B cell (primary cell): ENCODE results near the gene ZNF775. TPM values are rescaled to one million over a fixed set of nuclear protein-coding genes. Genes with fewer than 3 reads are reported as not detected.

Source experiments
- ATAC-seq: fragments of 200-7000 bp; cut with Tn5 transposase; one replicate; pipeline ENCODE4 v1.10.0; 2021; ENCODE audit warnings: low read depth, mild to moderate bottlenecking, moderate number of reproducible peaks, moderate library complexity
- CTCF ChIA-PET: fragments of 350-600 bp; sonication (Branson Sonifier 250); formaldehyde crosslinking; loops from one replicate; lab custom pipeline; 2021; ENCODE audit warnings: antibody characterized with exemption, inconsistent platforms; lab: Charles Lee
- POLR2A ChIA-PET: fragments of 350-600 bp; sonication (Branson Sonifier 250); formaldehyde crosslinking; loops from one replicate; lab custom pipeline; 2021; ENCODE audit warnings: antibody characterized with exemption; lab: Charles Lee
- DNase-seq: peaks from one replicate; pipeline ENCODE4 v3.0.0; 2013
- H2AFZ ChIP-seq: 2 replicates; pipeline ENCODE4 v1.6.1; 2012; ENCODE audit warnings: mild to moderate bottlenecking, low read depth, low read length; ENCODE audit not compliant: insufficient read depth, poor library complexity, severe bottlenecking
- H3K27ac ChIP-seq, 2 donors: 1 replicate in 1 of 2; 2 replicates in 1 of 2; pipeline ENCODE4 v1.5.1; 2012 to 2013; ENCODE audit warnings: low read length in 2 of 2, mild to moderate bottlenecking in 2 of 2, moderate library complexity in 1 of 2
- H3K27me3 ChIP-seq, 4 experiments: fragments of 200-600 bp in 1 of 4; sonication (generic) in 1 of 4; replicated peaks in 1 of 4; 1 replicate in 2 of 4; 2 replicates in 2 of 4; pipeline versions ENCODE4 v1.6.1 to v1.7.0; 2013 to 2016; ENCODE audit warnings: low read length in 3 of 4, mild to moderate bottlenecking in 2 of 4, mixed read lengths in 1 of 4, moderate library complexity in 1 of 4; ENCODE audit not compliant: insufficient read depth in 4 of 4, control insufficient read depth in 3 of 4; ENCODE audit errors: control extremely low read depth in 1 of 4
- H3K36me3 ChIP-seq, 2 experiments: replicated peaks in 1 of 2; 1 replicate in 1 of 2; 2 replicates in 1 of 2; pipeline versions ENCODE4 v1.6.1 to v1.7.1; 2013; ENCODE audit warnings: low read length in 1 of 2; ENCODE audit not compliant: insufficient read depth in 2 of 2, control insufficient read depth in 1 of 2; ENCODE audit errors: control extremely low read depth in 1 of 2, extremely low read depth in 1 of 2
- H3K4me1 ChIP-seq, 2 donors: fragments of 200-600 bp in 1 of 2; sonication (generic) in 1 of 2; 1 replicate in 1 of 2; 2 replicates in 1 of 2; pipeline versions ENCODE4 v1.5.1 to v1.6.1; 2013 to 2017; ENCODE audit warnings: low read length in 2 of 2; ENCODE audit not compliant: control insufficient read depth in 2 of 2, insufficient read depth in 2 of 2
- H3K4me2 ChIP-seq: replicated peaks from 2 replicates; pipeline ENCODE3; 2012; ENCODE audit warnings: mild to moderate bottlenecking, low read depth, low read length; ENCODE audit not compliant: poor library complexity, severe bottlenecking
- H3K4me3 ChIP-seq, 5 experiments: fragments of 200-600 bp in 1 of 5; sonication (generic) in 1 of 5; 1 replicate in 3 of 5; 2 replicates in 2 of 5; pipeline versions ENCODE4 v1.5.1 to v1.7.0; 2011 to 2016; ENCODE audit warnings: low read length in 4 of 5, mild to moderate bottlenecking in 4 of 5, low read depth in 2 of 5, control low read depth in 1 of 5, moderate library complexity in 1 of 5; ENCODE audit not compliant: insufficient read depth in 1 of 5; ENCODE audit errors: control extremely low read depth in 1 of 5, extremely low read depth in 1 of 5
- H3K79me2 ChIP-seq: fragments of 200-600 bp; sonication (generic); one replicate; pipeline ENCODE4 v1.6.0; 2016; ENCODE audit warnings: low read length; ENCODE audit not compliant: control insufficient read depth, insufficient read depth
- H3K9ac ChIP-seq: fragments of 200-600 bp; sonication (generic); 2 replicates; pipeline ENCODE4 v1.6.1; 2017; ENCODE audit warnings: mild to moderate bottlenecking, low read length, moderate library complexity
- H3K9me3 ChIP-seq, 3 donors: one replicate each; pipeline versions ENCODE4 v1.6.1 to v1.7.1; 2013; ENCODE audit warnings: low read length in 2 of 3; ENCODE audit not compliant: control insufficient read depth in 2 of 3, insufficient read depth in 1 of 3; ENCODE audit errors: control extremely low read depth in 1 of 3
- H4K20me1 ChIP-seq: 2 replicates; pipeline ENCODE4 v1.6.0; 2012; ENCODE audit warnings: mild to moderate bottlenecking, low read length; ENCODE audit not compliant: insufficient read depth, control insufficient read depth, poor library complexity, severe bottlenecking
- H3K27ac Mint-ChIP-seq: one replicate; pipeline ENCODE4 v1.8.0; 2021; ENCODE audit warnings: mixed read lengths
- H3K27me3 Mint-ChIP-seq: one replicate; pipeline ENCODE4 v1.8.0; 2021; ENCODE audit warnings: mixed read lengths
- H3K4me1 Mint-ChIP-seq: one replicate; pipeline ENCODE4 v1.8.0; 2021; ENCODE audit warnings: mixed read lengths
- H3K4me3 Mint-ChIP-seq: one replicate; pipeline ENCODE4 v1.8.0; 2021; ENCODE audit warnings: mixed read lengths
- H3K9me3 Mint-ChIP-seq: one replicate; pipeline ENCODE4 v1.8.0; 2022; ENCODE audit warnings: mixed read lengths; ENCODE audit not compliant: insufficient read depth
- EZH2 ChIP-seq: IDR thresholded peaks from 2 replicates; pipeline ENCODE4 v1.6.1; 2012; ENCODE audit warnings: borderline replicate concordance, low read depth, mild to moderate bottlenecking, moderate library complexity, low read length; ENCODE audit not compliant: insufficient read depth, poor library complexity, severe bottlenecking
- WGBS: methylation state at CpG from one replicate; pipeline ENCODE4 v1.1.5; 2013; ENCODE audit warnings: missing lambda C conversion rate; ENCODE audit not compliant: insufficient coverage; 5-methylcytosine and 5-hydroxymethylcytosine counted together
- intact Hi-C: fragments of 100-400 bp; cut with micrococcal nuclease; formaldehyde crosslinking; loops from one replicate; pipeline ENCODE4 v1.10.0; 2022
- polyA plus RNA-seq: library from polyadenylated mRNA; depleted of rRNA; stranded (reverse); fragments of >200 nt; gene quantifications from 2 replicates; pipeline ENCODE4 v1.2.3, GENCODE V29; 2012
- total RNA-seq, 2 donors: library from RNA; stranded (reverse); fragments of 120-200 nt in 1 of 2; gene quantifications; 1 replicate in 1 of 2; 2 replicates in 1 of 2; pipeline versions ENCODE4 v1.2.3 to v1.2.4, GENCODE V29; 2013 to 2022
- TF ChIP-seq, protein P1 (sequence below): fragments of 200-600 bp; IDR thresholded peaks from one replicate; pipeline ENCODE4 v1.8.0; 2022; ENCODE audit warnings: antibody characterized with exemption, mild to moderate bottlenecking

Gene ZNF775
- total and polyA plus RNA-seq, 2 donors (not counting 1 experiment from before 2014, with no cell fraction given), result 4.2 to 12.1 TPM

DNA sequence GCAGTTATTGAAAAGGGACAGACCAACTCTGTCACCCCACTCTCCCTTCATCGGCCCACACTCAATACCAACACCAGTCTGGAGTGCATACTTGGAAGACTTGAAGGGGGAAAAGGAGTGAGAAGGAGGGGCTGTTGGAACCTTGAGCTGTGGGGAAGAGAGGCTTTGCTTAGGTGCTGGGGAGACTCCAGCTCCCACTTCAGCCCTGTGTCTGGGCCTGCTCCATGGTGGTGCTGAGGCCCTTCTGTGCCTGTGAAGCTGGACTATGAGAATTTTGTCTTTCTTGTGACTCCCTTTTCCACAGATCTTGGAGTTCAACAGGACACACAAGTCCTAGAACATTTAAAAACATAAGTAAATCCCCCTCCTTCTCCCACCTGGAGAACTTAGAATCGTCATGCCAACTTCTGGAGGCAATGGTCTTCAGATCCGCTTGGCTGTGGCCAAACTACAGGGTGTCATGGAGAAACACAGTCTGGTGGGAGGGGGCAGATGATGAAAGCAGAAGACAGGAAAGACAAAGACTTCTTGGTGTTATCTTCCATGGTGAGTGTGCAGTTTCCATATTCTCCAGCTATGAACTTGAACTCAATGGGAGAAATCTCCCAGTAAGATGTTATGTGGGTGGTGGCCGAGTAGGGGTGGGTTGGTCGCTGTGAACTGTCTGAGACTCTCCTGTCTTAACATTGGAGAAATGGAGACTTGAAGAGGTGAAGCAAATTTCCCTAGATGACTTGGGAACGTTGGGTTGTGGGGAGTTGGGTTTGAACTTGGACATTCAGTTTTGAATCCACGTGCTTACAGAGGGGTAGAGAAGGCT lies 52.9 kb downstream of the ZNF775 start:
- no peaks in the 10 kb centered on the region for H4K20me1 ChIP-seq
- H3K4me3 ChIP-seq, result no peak overlapping the region
- H3K27me3 ChIP-seq, result peaks cover 0 to 14% (median 6%) of the 10 kb centered on the region in 4 experiments
- intact Hi-C loops, result loop anchor here (10.0 kb wide), 1 partner anchor 923 kb away; no protein-coding TSS in a partner anchor
- Mint-ChIP-seq H3K9me3 (no peaks in the 10 kb centered on the region), H3K27me3 (peaks cover 9% of the 10 kb centered on the region), H3K4me1 (peaks cover 58% of the 10 kb centered on the region), H3K4me3 (no peak overlapping the region), H3K27ac (peak overlapping the region; percentile 48)
- ATAC-seq, result no peak
- H3K9ac ChIP-seq, result no peak overlapping the region
- peaks cover 47 to 51% of the 10 kb centered on the region in 2 donors for H3K4me1 ChIP-seq
- WGBS, result 93% methylated on average over 4 of the region's 7 CpGs
- POLR2A ChIA-PET, result no interaction called here
- no peaks in the 10 kb centered on the region for H3K36me3 ChIP-seq
- no peak overlapping the region for H2AFZ ChIP-seq
- TF ChIP-seq, protein P1, sequence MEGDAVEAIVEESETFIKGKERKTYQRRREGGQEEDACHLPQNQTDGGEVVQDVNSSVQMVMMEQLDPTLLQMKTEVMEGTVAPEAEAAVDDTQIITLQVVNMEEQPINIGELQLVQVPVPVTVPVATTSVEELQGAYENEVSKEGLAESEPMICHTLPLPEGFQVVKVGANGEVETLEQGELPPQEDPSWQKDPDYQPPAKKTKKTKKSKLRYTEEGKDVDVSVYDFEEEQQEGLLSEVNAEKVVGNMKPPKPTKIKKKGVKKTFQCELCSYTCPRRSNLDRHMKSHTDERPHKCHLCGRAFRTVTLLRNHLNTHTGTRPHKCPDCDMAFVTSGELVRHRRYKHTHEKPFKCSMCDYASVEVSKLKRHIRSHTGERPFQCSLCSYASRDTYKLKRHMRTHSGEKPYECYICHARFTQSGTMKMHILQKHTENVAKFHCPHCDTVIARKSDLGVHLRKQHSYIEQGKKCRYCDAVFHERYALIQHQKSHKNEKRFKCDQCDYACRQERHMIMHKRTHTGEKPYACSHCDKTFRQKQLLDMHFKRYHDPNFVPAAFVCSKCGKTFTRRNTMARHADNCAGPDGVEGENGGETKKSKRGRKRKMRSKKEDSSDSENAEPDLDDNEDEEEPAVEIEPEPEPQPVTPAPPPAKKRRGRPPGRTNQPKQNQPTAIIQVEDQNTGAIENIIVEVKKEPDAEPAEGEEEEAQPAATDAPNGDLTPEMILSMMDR, result no peak
- TF ChIP-seq EZH2, result no peak
- no peak for DNase-seq
- no peaks in the 10 kb centered on the region for H3K79me2 ChIP-seq
- no peak overlapping the region for H3K4me2 ChIP-seq
- CTCF ChIA-PET, result interaction anchor here (1.1 to 1.5 kb wide), 5 partner anchors 11 to 76 kb away, joined by 3 to 5 read pairs (median 3); no protein-coding TSS in a partner anchor
- no peak overlapping the region for H3K27ac ChIP-seq
- H3K9me3 ChIP-seq, result peaks cover 0 to 4% (median 0%) of the 10 kb centered on the region in 3 donors
